H1 (cell line): ENCODE measurements around the gene OTUB1. TPM values are rescaled to one million over a fixed set of nuclear protein-coding genes. Genes with fewer than 3 reads are reported as not detected.

Source experiments
- CHD2 ChIP-seq: IDR thresholded peaks from 2 replicates; pipeline ENCODE4 v1.6.1; 2012; ENCODE audit warnings: low read length, improper control_type of control experiment
- KDM1A ChIP-seq: fragments of 200-600, 300-600 bp; sonication (generic); IDR thresholded peaks from 2 replicates; pipeline ENCODE4 v1.7.1; 2016; ENCODE audit warnings: mild to moderate bottlenecking, low read length, borderline replicate concordance
- SAP30 ChIP-seq: fragments of 300-600 bp; sonication (generic); IDR thresholded peaks from 2 replicates; pipeline ENCODE4 v1.7.1; 2012; ENCODE audit warnings: low read length, moderate library complexity, mild to moderate bottlenecking, inconsistent platforms; ENCODE audit not compliant: insufficient read depth, insufficient replicate concordance
- SIRT6 ChIP-seq: IDR thresholded peaks from one replicate; pipeline ENCODE4 v1.7.1; 2012; ENCODE audit warnings: low read length, inconsistent platforms
- polyA plus RNA-seq, 7 experiments: library from polyadenylated mRNA; depleted of rRNA in 3 of 7; stranded (reverse) in 5 of 7; unstranded in 2 of 7; fragments of >200 nt in 5 of 7; fragments of 200-250 nt in 2 of 7; gene quantifications; 1 replicate in 5 of 7; 2 replicates in 1 of 7; 4 replicates in 1 of 7; pipeline versions ENCODE4 v1.2.1 to v1.2.3, GENCODE V29; 2011 to 2013; ENCODE audit warnings: missing spikeins in 2 of 7, mixed read lengths in 2 of 7
- total RNA-seq: library from RNA; stranded (reverse); fragmentation: NEBNext Ultra II Directional; extraction: Animal tissue kit (Norgen Biotek cat#: 25700); gene quantifications from 2 replicates; pipeline ENCODE4 v1.2.1, GENCODE V29; 2021

Gene OTUB1
- total and polyA plus RNA-seq, 2 of the 8 experiments (the other 6 are each of a cell fraction or from before 2014, with no cell fraction given): 110 to 274 TPM

GRCh38 chr11:64044730-64045393 lies 58.6 kb downstream of the OTUB1 start (continued):
- TF ChIP-seq SAP30: no peak
- no peak for TF ChIP-seq SIRT6
- no peak for TF ChIP-seq CHD2
- no peak for TF ChIP-seq KDM1A
